Stimulated activated CD4-positive, alpha-beta T cell treated with anti-CD3 and anti-CD28 coated beads, Interleukin-1b, Interleukin-23, amount 100 ng/mL, for 24 hours (primary cell): ENCODE data around the gene HOXD9.

Source experiments
- DNase-seq, 4 experiments: peaks; one replicate each; pipeline ENCODE4 v3.0.0-alpha.2; 2020; ENCODE audit warnings: low read depth in 4 of 4, low spot score in 1 of 4

HOXD9 gene

DNA sequence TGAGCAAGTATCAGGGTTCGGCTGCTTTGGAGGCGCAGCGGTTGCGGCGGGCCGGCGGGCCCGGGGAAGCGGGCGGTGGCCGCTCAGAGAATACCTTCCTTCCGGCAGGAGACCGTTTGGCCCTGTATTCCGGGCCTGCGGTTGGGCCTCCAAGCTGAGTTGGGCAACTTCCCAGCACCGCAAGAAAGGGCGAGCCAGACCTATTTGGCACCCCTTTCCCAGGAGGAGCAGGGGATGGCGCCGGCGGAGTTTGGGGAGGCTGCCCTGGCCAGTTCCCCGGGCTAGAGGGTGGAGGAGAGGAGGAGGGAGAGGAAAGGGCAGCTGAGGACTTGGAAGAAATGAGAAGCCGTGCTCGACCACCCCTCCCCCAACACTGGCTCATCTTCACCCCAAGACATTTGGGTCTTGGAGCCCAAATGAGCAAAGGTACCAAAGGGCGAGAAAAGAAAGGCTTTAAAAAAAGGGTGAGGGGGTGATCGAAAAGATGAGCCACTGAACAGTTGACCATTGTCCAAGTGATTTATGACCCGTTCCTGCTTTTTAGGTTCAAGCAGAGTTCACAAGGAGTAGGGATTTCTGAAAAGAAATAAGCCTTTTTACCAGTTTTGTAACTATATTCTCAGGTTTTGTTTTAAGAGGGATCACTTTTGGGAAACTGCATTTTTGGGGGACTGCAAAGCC is 43.0 kb downstream of the HOXD9 start:
- DNase-seq, result no peak

DNA sequence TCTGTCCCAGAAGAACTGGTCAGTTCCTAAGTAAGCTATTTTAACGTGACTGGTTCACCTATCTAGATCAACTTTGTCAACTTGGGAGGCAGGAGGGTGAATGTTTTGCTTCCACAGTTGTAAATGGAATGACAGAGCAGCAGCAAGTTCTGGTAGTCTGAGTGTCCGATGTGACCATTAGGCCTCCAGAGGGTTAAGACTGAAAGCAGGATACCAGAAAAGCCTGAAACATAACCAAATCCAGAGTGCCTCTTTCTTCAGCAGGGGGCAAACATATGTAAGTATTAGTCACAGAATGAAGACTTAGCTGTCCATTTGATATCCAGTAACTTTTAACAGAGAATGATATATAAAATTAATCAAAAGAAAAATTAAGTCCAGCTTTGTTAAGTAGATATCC is 43.8 kb downstream of the HOXD9 start:
- DNase-seq, result no peak

DNA sequence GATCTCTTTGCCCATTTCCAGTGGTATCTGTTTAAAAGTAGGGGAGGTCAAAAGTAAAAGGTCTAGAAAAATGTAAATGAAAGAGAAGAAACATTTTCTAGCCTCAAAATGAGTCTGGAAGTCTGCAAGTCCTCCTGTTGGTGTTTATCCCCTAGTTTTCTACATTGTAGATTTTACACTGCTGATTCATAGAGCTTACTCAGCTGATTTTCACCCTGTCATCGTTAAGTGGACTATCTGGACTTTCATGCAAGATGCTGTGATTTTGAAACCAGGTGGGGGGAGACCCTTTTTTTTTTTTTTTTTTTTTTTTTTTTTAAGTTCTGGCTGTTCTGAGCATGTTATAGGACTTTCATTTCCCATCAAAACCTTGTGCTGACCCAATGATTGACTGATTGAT is 44.9 kb downstream of the HOXD9 start:
- no peak for DNase-seq

DNA sequence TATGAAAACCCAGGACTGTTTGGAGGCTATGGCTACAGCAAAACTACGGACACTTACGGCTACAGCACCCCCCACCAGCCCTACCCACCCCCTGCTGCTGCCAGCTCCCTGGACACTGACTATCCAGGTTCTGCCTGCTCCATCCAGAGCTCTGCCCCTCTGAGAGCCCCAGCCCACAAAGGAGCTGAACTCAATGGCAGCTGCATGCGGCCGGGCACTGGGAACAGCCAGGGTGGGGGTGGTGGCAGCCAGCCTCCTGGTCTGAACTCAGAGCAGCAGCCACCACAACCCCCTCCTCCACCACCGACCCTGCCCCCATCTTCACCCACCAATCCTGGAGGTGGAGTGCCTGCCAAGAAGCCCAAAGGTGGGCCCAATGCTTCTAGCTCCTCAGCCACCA is 46.7 kb downstream of the HOXD9 start:
- DNase-seq, result no peak

DNA sequence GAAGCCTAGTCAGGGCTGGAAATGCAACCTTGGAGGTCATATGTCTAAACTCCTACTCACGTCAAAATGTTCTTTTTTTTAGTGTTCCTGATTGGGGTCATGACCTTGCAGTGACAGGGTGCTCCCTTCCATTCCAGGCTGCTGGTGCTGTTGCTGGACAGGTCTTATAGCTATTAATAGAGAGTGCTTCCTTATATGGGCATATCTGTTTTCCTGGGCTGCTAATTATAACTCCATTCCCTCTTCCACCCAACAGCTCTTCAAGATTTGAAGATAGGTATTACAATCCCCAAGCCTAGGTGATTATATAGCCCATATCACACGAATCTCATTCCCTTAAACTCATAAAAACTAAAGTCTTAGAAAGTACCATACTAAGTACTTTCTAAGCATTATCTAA is 47.2 kb downstream of the HOXD9 start:
- no peak for DNase-seq

DNA sequence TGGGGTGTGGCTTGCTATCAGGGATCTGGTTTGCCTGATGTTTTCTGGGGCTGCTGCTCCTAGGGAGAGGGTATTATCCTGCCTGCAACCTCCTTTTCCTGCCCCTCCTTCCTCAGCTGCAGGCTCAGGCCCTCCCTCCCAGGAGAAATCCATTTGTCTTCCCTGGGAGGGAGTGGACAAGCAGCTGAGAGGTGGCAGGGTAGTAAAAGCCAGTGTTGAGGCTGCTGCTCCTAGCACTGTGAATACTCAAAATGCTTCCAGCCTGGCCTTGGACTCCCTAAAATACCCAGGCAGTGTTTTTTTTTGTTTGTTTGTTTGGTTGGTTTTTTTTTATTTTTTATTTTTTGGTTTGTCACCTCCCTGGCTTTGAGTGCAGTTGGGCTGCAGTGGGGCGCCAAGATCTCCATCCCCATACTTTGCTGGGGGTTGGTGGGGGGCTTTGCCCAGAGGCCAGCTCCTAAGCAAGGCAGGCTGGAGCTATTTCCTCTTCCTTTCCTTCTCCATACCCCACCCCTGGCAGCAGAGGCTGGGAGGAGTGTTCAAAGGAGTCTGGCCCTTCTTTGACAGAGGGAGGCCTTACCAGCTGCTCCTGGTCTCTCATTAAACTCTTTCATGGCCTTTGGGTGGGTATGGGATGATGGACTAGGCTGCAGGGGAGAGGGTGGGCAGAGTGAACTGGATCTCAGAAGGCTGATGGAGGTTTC is 48.2 kb downstream of the HOXD9 start:
- no peak for DNase-seq

DNA sequence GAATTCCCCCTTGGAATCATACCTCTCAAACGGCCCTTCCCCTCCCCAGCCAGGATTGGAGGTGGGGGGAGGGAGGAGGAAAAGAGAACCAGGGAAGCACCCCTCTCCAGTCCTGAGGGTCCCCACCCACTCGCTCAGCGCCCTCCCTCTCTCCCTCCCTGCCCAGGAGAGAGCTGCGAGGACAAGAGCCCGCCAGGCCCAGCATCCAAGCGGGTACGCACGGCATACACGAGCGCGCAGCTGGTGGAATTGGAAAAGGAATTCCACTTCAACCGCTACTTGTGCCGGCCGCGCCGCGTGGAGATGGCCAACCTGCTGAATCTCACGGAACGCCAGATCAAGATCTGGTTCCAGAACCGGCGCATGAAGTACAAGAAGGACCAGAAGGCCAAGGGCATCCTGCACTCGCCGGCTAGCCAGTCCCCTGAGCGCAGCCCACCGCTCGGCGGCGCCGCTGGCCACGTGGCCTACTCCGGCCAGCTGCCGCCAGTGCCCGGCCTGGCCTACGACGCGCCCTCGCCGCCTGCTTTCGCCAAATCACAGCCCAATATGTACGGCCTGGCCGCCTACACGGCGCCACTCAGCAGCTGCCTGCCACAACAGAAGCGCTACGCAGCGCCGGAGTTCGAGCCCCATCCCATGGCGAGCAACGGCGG is 49.0 kb downstream of the HOXD9 start:
- DNase-seq, result no peak

DNA sequence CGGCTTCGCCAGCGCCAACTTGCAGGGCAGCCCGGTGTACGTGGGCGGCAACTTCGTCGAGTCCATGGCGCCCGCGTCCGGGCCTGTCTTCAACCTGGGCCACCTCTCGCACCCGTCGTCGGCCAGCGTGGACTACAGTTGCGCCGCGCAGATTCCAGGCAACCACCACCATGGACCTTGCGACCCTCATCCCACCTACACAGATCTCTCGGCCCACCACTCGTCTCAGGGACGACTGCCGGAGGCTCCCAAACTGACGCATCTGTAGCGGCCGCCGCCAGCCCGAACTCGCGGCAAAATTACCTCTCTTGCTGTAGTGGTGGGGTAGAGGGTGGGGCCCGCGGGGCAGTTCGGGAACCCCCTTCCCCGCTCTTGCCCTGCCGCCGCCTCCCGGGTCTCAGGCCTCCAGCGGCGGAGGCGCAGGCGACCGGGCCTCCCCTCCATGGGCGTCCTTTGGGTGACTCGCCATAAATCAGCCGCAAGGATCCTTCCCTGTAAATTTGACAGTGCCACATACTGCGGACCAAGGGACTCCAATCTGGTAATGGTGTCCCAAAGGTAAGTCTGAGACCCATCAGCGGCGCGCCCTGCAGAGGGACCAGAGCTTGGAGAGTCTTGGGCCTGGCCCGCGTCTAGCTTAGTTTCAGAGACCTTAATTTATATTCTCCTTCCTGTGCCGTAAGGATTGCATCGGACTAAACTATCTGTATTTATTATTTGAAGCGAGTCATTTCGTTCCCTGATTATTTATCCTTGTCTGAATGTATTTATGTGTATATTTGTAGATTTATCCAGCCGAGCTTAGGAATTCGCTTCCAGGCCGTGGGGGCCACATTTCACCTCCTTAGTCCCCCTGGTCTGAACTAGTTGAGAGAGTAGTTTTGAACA is 49.7 kb downstream of the HOXD9 start:
- no peak for DNase-seq

DNA sequence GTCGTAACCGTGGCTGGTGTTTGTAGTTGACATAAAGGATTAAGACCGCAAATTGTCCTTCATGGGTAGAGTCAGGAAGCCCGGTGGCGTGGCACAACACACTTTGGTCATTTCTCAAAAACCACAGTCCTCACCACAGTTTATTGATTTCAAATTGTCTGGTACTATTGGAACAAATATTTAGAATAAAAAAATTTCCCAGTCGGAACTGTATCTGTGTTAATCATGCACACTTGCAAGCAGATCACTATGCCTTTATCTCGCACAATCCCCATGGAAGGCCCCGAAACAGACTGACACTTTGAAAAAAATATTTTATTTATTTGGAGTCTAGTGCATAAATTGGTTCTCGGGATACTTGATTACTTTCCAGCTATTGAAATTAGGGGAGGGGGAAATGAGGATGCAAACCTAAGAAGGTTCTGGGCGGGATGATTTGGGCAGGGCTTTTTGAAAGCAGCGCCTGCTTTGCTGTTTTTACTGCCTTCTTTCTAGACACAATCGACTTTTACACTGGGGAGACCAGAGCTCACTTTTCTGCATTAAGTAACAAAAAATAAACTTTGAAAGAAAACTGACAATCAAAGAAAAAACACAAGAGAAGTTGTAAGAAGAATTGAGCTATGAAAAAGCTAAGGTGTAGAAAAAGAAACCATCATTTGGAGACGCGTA is 50.5 kb downstream of the HOXD9 start:
- DNase-seq, result no peak

DNA sequence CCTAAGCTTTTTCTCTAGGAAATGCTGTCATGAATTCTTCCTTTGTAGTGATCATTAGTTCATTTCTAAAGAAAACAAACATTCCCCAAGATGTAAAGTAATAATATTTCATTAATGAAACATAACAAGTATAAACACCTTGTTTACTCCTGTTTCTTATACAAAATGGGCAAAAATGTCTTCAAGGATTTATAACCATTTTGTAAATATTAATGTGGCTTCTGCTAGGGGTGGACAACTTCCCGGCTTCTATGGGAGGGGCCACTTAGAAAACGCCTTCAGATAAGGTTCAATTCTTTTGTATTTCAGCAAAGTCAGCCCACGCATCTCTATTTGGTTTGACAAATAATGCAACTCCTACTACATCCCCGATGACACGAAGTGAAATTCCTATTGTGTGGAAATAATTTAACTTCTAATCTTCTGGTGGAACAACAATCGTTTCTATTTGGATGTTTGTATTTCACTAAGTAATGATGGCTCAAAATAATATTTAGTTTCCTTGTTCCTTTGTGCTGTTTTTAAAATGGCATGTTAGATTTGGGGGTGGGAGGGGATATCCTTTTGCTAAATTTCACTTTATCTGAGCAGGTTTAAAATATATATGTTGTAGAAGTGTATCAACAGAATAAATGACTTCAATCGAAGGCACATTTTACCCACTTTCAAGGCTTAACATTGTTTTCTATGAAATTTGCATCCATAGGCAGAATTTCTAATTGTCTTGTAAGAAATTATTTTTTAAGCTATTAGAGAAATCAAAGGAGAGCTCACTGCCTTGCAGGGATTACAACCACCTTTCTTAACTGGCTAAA is 51.3 kb downstream of the HOXD9 start:
- no peak for DNase-seq

DNA sequence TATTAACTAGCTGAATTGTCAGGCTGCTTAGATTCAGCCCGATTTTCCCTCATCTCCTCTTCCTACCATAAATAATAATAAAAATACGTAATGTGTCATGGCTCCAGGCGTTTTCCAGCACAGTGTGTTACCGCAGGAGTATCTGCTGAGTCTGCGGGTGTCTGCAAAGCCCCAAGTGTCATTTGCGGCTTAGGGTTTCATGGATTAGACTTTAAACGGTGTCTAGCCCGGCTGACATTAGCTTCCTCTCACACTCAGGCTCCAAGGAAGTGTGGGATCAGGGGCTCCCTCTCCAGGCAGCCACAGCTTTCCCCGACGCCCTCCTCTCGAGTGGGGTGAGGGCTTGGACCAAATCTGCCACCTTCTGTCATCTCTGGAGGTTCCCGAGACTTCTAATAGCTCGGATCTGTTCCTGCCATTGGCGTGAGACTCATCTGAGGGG is 51.9 kb downstream of the HOXD9 start:
- no peak for DNase-seq
